SU-DHL-6 (cell line): ENCODE data around the gene STAU1.

Experiments used
- CTCF ChIP-seq: fragments of 200-600 bp; sonication (generic); IDR thresholded peaks from one replicate; pipeline ENCODE4 v1.5.1; 2017; ENCODE audit warnings: antibody characterized with exemption, mild to moderate bottlenecking, low read length, moderate library complexity; ENCODE audit not compliant: insufficient read depth, poor library complexity, severe bottlenecking
- EZH2phosphoT487 ChIP-seq: fragments of 200-600 bp; sonication (generic), shearing (Covaris generic); conservative IDR thresholded peaks from 2 replicates; pipeline ENCODE4 v1.6.1; 2018; ENCODE audit warnings: mild to moderate bottlenecking, antibody characterized with exemption, low read length, moderate library complexity, mixed read lengths

GRCh38 chr20:49166534-49167449 lies 21.3 kb downstream of the STAU1 start:
- TF ChIP-seq CTCF (no peak), EZH2phosphoT487 (no peak)
